B cell (primary cell): ENCODE data around the gene ORC2. TPM values are rescaled to one million over a fixed set of nuclear protein-coding genes. Genes with fewer than 3 reads are reported as not detected.
A peak's percentile ranks its signal among the peaks of the same experiment; 100 is the strongest.

ENCODE experiments used
- ATAC-seq: fragments of 200-7000 bp; cut with Tn5 transposase; one replicate; pipeline ENCODE4 v1.10.0; 2021; ENCODE audit warnings: low read depth, mild to moderate bottlenecking, moderate number of reproducible peaks, moderate library complexity
- CTCF ChIA-PET: fragments of 350-600 bp; sonication (Branson Sonifier 250); formaldehyde crosslinking; loops from one replicate; lab custom pipeline; 2021; ENCODE audit warnings: antibody characterized with exemption, inconsistent platforms; lab: Charles Lee
- POLR2A ChIA-PET: fragments of 350-600 bp; sonication (Branson Sonifier 250); formaldehyde crosslinking; loops from one replicate; lab custom pipeline; 2021; ENCODE audit warnings: antibody characterized with exemption; lab: Charles Lee
- DNase-seq: peaks from one replicate; pipeline ENCODE4 v3.0.0; 2013
- H2AFZ ChIP-seq: 2 replicates; pipeline ENCODE4 v1.6.1; 2012; ENCODE audit warnings: mild to moderate bottlenecking, low read depth, low read length; ENCODE audit not compliant: insufficient read depth, poor library complexity, severe bottlenecking
- H3K27ac ChIP-seq, 2 donors: 1 replicate in 1 of 2; 2 replicates in 1 of 2; pipeline ENCODE4 v1.5.1; 2012 to 2013; ENCODE audit warnings: low read length in 2 of 2, mild to moderate bottlenecking in 2 of 2, moderate library complexity in 1 of 2
- H3K27me3 ChIP-seq, 4 experiments: fragments of 200-600 bp in 1 of 4; sonication (generic) in 1 of 4; replicated peaks in 1 of 4; 1 replicate in 2 of 4; 2 replicates in 2 of 4; pipeline versions ENCODE4 v1.6.1 to v1.7.0; 2013 to 2016; ENCODE audit warnings: low read length in 3 of 4, mild to moderate bottlenecking in 2 of 4, mixed read lengths in 1 of 4, moderate library complexity in 1 of 4; ENCODE audit not compliant: insufficient read depth in 4 of 4, control insufficient read depth in 3 of 4; ENCODE audit errors: control extremely low read depth in 1 of 4
- H3K36me3 ChIP-seq, 2 experiments: replicated peaks in 1 of 2; 1 replicate in 1 of 2; 2 replicates in 1 of 2; pipeline versions ENCODE4 v1.6.1 to v1.7.1; 2013; ENCODE audit warnings: low read length in 1 of 2; ENCODE audit not compliant: insufficient read depth in 2 of 2, control insufficient read depth in 1 of 2; ENCODE audit errors: control extremely low read depth in 1 of 2, extremely low read depth in 1 of 2
- H3K4me1 ChIP-seq, 2 donors: fragments of 200-600 bp in 1 of 2; sonication (generic) in 1 of 2; 1 replicate in 1 of 2; 2 replicates in 1 of 2; pipeline versions ENCODE4 v1.5.1 to v1.6.1; 2013 to 2017; ENCODE audit warnings: low read length in 2 of 2; ENCODE audit not compliant: control insufficient read depth in 2 of 2, insufficient read depth in 2 of 2
- H3K4me2 ChIP-seq: replicated peaks from 2 replicates; pipeline ENCODE3; 2012; ENCODE audit warnings: mild to moderate bottlenecking, low read depth, low read length; ENCODE audit not compliant: poor library complexity, severe bottlenecking
- H3K4me3 ChIP-seq, 5 experiments: fragments of 200-600 bp in 1 of 5; sonication (generic) in 1 of 5; 1 replicate in 3 of 5; 2 replicates in 2 of 5; pipeline versions ENCODE4 v1.5.1 to v1.7.0; 2011 to 2016; ENCODE audit warnings: low read length in 4 of 5, mild to moderate bottlenecking in 4 of 5, low read depth in 2 of 5, control low read depth in 1 of 5, moderate library complexity in 1 of 5; ENCODE audit not compliant: insufficient read depth in 1 of 5; ENCODE audit errors: control extremely low read depth in 1 of 5, extremely low read depth in 1 of 5
- H3K79me2 ChIP-seq: fragments of 200-600 bp; sonication (generic); one replicate; pipeline ENCODE4 v1.6.0; 2016; ENCODE audit warnings: low read length; ENCODE audit not compliant: control insufficient read depth, insufficient read depth
- H3K9ac ChIP-seq: fragments of 200-600 bp; sonication (generic); 2 replicates; pipeline ENCODE4 v1.6.1; 2017; ENCODE audit warnings: mild to moderate bottlenecking, low read length, moderate library complexity
- H3K9me3 ChIP-seq, 3 donors: one replicate each; pipeline versions ENCODE4 v1.6.1 to v1.7.1; 2013; ENCODE audit warnings: low read length in 2 of 3; ENCODE audit not compliant: control insufficient read depth in 2 of 3, insufficient read depth in 1 of 3; ENCODE audit errors: control extremely low read depth in 1 of 3
- H4K20me1 ChIP-seq: 2 replicates; pipeline ENCODE4 v1.6.0; 2012; ENCODE audit warnings: mild to moderate bottlenecking, low read length; ENCODE audit not compliant: insufficient read depth, control insufficient read depth, poor library complexity, severe bottlenecking
- H3K27ac Mint-ChIP-seq: one replicate; pipeline ENCODE4 v1.8.0; 2021; ENCODE audit warnings: mixed read lengths
- H3K27me3 Mint-ChIP-seq: one replicate; pipeline ENCODE4 v1.8.0; 2021; ENCODE audit warnings: mixed read lengths
- H3K4me1 Mint-ChIP-seq: one replicate; pipeline ENCODE4 v1.8.0; 2021; ENCODE audit warnings: mixed read lengths
- H3K4me3 Mint-ChIP-seq: one replicate; pipeline ENCODE4 v1.8.0; 2021; ENCODE audit warnings: mixed read lengths
- H3K9me3 Mint-ChIP-seq: one replicate; pipeline ENCODE4 v1.8.0; 2022; ENCODE audit warnings: mixed read lengths; ENCODE audit not compliant: insufficient read depth
- CTCF ChIP-seq: fragments of 200-600 bp; IDR thresholded peaks from one replicate; pipeline ENCODE4 v1.8.0; 2022; ENCODE audit warnings: antibody characterized with exemption, mild to moderate bottlenecking
- EZH2 ChIP-seq: IDR thresholded peaks from 2 replicates; pipeline ENCODE4 v1.6.1; 2012; ENCODE audit warnings: borderline replicate concordance, low read depth, mild to moderate bottlenecking, moderate library complexity, low read length; ENCODE audit not compliant: insufficient read depth, poor library complexity, severe bottlenecking
- WGBS: methylation state at CpG from one replicate; pipeline ENCODE4 v1.1.5; 2013; ENCODE audit warnings: missing lambda C conversion rate; ENCODE audit not compliant: insufficient coverage; 5-methylcytosine and 5-hydroxymethylcytosine counted together
- intact Hi-C: fragments of 100-400 bp; cut with micrococcal nuclease; formaldehyde crosslinking; loops from one replicate; pipeline ENCODE4 v1.10.0; 2022
- polyA plus RNA-seq: library from polyadenylated mRNA; depleted of rRNA; stranded (reverse); fragments of >200 nt; gene quantifications from 2 replicates; pipeline ENCODE4 v1.2.3, GENCODE V29; 2012
- total RNA-seq, 2 donors: library from RNA; stranded (reverse); fragments of 120-200 nt in 1 of 2; gene quantifications; 1 replicate in 1 of 2; 2 replicates in 1 of 2; pipeline versions ENCODE4 v1.2.3 to v1.2.4, GENCODE V29; 2013 to 2022

The ORC2 gene
- total and polyA plus RNA-seq, 2 donors (not counting 1 experiment from before 2014, with no cell fraction given), result 6.4 to 50.6 TPM

GRCh38 chr2:200901459-200902072, 61.9 kb downstream of the ORC2 start:
- peak; percentile 86 for DNase-seq
- H3K9me3 ChIP-seq, result no peaks in the 10 kb centered on the region
- Mint-ChIP-seq H3K9me3 (no peaks in the 10 kb centered on the region), H3K27me3 (no peaks in the 10 kb centered on the region), H3K27ac (no peak overlapping the region), H3K4me3 (no peak overlapping the region), H3K4me1 (peaks cover 4% of the 10 kb centered on the region)
- H3K27ac ChIP-seq, result peak overlapping the region in 1 of 2 donors; percentile 40
- H3K36me3 ChIP-seq, result peaks cover 20 to 63% of the 10 kb centered on the region in 2 experiments
- intact Hi-C loops, result loop anchor here (1.0 to 2.0 kb wide), 7 partner anchors 12 to 359 kb away; partner anchors contain the start of genes CASP8, NIF3L1, ORC2 and PPIL3
- H3K4me3 ChIP-seq, result no peak overlapping the region
- POLR2A ChIA-PET, result interaction anchor here (1.2 kb wide), 1 partner anchor 13 kb away, joined by 6 read pairs; no protein-coding TSS in a partner anchor
- ATAC-seq, result peak; percentile 100
- H3K4me1 ChIP-seq, result no peaks in the 10 kb centered on the region
- H3K79me2 ChIP-seq, result peaks cover under 1% of the 10 kb centered on the region
- no peaks in the 10 kb centered on the region for H4K20me1 ChIP-seq
- H3K9ac ChIP-seq, result no peak overlapping the region
- H3K27me3 ChIP-seq, result no peaks in the 10 kb centered on the region
- no CpG with 5 or more reads among the region's 4 CpGs for WGBS
- CTCF ChIA-PET, result interaction anchor here (0.7 to 8.0 kb wide), 15 partner anchors 9 to 461 kb away, joined by 3 to 97 read pairs (median 7); partner anchors contain the start of genes CASP10, CLK1, HYCC2 and NIF3L1
- H2AFZ ChIP-seq, result peak overlapping the region; percentile 56
- no peak overlapping the region for H3K4me2 ChIP-seq
- TF ChIP-seq EZH2 (no peak), CTCF (peak; percentile 94)

- no peak overlapping the region for H3K27ac ChIP-seq
- H3K9me3 Mint-ChIP-seq, result no peaks in the 10 kb centered on the region
- POLR2A ChIA-PET, result no interaction called here
- no peaks in the 10 kb centered on the region for H3K27me3 ChIP-seq
- no peaks in the 10 kb centered on the region for H3K27me3 Mint-ChIP-seq
- no peaks in the 10 kb centered on the region for H3K9me3 ChIP-seq
- peaks cover 10% of the 10 kb centered on the region for H3K79me2 ChIP-seq
- DNase-seq, result no peak
- TF ChIP-seq EZH2 (no peak), CTCF (no peak)
- H2AFZ ChIP-seq, result no peak overlapping the region
- intact Hi-C loops, result no loop called here
- no peak overlapping the region for H3K4me3 Mint-ChIP-seq
- no peak for ATAC-seq
- H3K27ac Mint-ChIP-seq, result no peak overlapping the region
- H3K4me1 ChIP-seq, result no peaks in the 10 kb centered on the region
- peaks cover 23 to 67% of the 10 kb centered on the region in 2 experiments for H3K36me3 ChIP-seq
- H3K9ac ChIP-seq, result no peak overlapping the region
- no peak overlapping the region for H3K4me2 ChIP-seq
- H3K4me1 Mint-ChIP-seq, result peaks cover 4% of the 10 kb centered on the region
- no peak overlapping the region for H3K4me3 ChIP-seq
- CTCF ChIA-PET, result interaction anchor here (1.1 kb wide), 1 partner anchor 333 kb away, joined by 5 read pairs; no protein-coding TSS in a partner anchor
- H4K20me1 ChIP-seq, result no peaks in the 10 kb centered on the region
Measured at GRCh38 chr2:200899482-200899881, 64.0 kb downstream of the ORC2 start.
